GM21367 (cell line): ENCODE measurements around the gene RPS6KA4.

Source experiments
- ATAC-seq: cut with Tn5 transposase; IDR thresholded peaks from one replicate; pipeline ENCODE4 v1.9.1; 2021; ENCODE audit not compliant: unreplicated experiment

RPS6KA4 gene

GRCh38 chr11:64384981-64385944 lies 26.3 kb downstream of the RPS6KA4 start:
- ATAC-seq = no peak

- ATAC-seq = no peak
These were observed 27.2 kb downstream of the RPS6KA4 start for GRCh38 chr11:64385945-64386704.

GRCh38 chr11:64387916-64388315 lies 29.0 kb downstream of the RPS6KA4 start:
- ATAC-seq = no peak

- ATAC-seq = no peak
These were observed 29.9 kb downstream of the RPS6KA4 start for GRCh38 chr11:64388894-64389293.

- ATAC-seq = no peak
These were observed 30.9 kb downstream of the RPS6KA4 start for GRCh38 chr11:64389851-64390250.

DNA sequence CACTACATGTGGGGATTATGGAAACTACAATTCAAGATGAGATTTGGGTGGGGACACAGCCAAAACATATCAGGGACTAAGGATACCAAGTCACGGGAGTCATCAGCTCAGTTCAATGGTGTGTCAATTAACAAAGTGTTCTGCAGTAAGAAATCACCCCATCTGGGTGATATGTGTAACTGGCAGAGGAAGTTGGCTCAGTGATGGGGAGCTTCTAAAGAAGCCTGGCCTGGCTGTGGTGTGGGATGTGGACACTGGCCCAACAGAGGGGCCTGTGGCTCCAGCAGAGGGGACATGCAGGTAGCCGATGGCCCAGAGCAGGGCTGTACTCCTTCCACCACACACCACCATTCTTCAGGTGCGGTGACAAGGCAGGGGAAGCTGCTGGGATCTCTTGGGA lies 31.6 kb downstream of the RPS6KA4 start:
- no peak for ATAC-seq

- ATAC-seq = no peak
These were observed 32.9 kb downstream of the RPS6KA4 start for GRCh38 chr11:64391839-64392238.

DNA sequence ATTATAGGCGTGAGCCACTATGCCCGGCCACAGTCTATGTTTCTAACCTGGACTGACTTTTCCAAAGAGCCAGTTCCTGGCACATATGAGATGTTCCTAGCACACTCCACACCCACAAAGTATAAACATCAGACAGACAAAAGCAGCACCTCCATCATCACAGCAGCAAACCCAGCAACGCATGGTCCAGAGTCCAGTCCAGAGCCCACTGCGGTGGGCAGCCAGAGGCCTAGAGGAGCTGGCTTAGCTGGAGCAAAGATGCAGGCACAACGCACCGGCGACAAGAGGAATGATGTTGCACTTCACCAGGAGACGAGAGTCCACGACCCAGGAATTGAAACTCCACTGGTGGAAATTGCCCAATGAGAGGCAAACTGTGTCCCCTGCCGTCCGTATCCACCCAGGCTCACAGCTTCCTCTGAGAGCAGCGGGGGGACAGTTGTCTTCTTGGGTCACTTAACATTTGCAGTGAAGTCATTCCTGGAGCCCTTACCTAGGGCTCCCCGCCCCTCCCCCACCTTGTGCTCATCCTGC lies 36.6 kb downstream of the RPS6KA4 start:
- ATAC-seq = no peak

GRCh38 chr11:64396079-64396591 lies 37.2 kb downstream of the RPS6KA4 start:
- ATAC-seq = no peak

GRCh38 chr11:64400102-64400501 lies 41.1 kb downstream of the RPS6KA4 start:
- no peak for ATAC-seq

- ATAC-seq = no peak
These were observed 41.7 kb downstream of the RPS6KA4 start for GRCh38 chr11:64400667-64401066.

- ATAC-seq = no peak
These were observed 42.8 kb downstream of the RPS6KA4 start for GRCh38 chr11:64401775-64402174.

GRCh38 chr11:64403106-64403505 lies 44.1 kb downstream of the RPS6KA4 start:
- ATAC-seq = no peak

- ATAC-seq = no peak
These were observed 47.4 kb downstream of the RPS6KA4 start for GRCh38 chr11:64406221-64406946.

GRCh38 chr11:64407221-64407620 lies 48.3 kb downstream of the RPS6KA4 start:
- ATAC-seq = no peak

GRCh38 chr11:64407630-64408029 lies 48.7 kb downstream of the RPS6KA4 start:
- ATAC-seq = no peak

DNA sequence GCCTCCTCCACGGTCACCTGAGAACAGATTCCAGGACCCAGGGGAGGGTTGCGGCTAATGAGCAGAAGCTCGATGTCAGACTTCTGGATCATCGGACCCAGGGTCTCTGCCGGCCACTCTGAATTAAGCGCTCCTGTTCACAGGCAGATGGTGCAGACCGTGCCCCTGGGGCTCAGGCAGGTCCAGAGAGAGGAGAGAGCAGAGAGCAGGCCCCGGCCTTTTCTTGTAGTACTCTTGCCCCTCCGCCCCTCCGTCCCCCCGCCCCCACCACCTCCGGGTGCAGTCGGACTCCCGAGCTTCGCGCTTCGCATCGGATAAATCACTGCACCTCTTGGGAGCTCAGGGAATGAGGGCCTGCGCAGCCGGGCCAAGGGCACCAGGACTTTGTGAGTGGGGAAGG lies 50.3 kb downstream of the RPS6KA4 start:
- ATAC-seq = no peak

GRCh38 chr11:64409707-64410403 lies 50.9 kb downstream of the RPS6KA4 start:
- ATAC-seq = no peak

- ATAC-seq = no peak
These were observed 51.4 kb downstream of the RPS6KA4 start for GRCh38 chr11:64410404-64410734.

DNA sequence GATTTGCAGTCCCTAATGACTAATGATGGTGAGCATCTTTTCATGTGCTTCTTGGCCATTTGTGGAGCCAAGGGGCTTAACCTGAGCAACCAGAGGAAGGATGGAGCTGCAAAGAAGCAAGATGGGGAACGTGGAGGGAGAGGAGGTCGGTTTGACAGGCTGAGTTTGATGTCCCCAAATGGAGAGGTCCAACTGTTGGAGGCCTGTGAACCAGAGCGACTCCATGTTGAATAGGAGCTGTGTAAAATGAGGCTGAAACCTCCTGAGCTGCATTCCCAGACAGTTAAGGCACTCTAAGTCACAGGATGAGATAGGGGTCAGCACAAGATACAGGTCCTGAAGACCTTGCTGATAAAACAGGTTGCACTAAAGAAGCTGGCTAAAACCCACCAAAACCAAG lies 54.5 kb downstream of the RPS6KA4 start:
- no peak for ATAC-seq
